ENCODE results near the gene ITGB1BP1. TPM values are rescaled to one million over a fixed set of nuclear protein-coding genes. Genes with fewer than 3 reads are reported as not detected.
A peak's percentile ranks its signal among the peaks of the same experiment; 100 is the strongest.
"Not testable (repeated sequence)": the region's sequence is repeated elsewhere in the genome, so short reads cannot be mapped to it uniquely, and the experiment has no call there.

ITGB1BP1 gene
- total and polyA plus RNA-seq, 2 donors: 42.0 to 80.2 TPM

- no peak for DNase-seq (ENCODE audit: extremely low spot score)
- no peak overlapping the region for H3K4me3 ChIP-seq (ENCODE audit: low read depth, low read length)
- no peaks in the 10 kb centered on the region for H3K36me3 ChIP-seq (ENCODE audit: insufficient read depth)
- WGBS: 93% methylated on average over 12 of the region's 12 CpGs
- H3K27ac ChIP-seq (ENCODE audit: low read depth): peak overlapping the region; percentile 44
- no peaks in the 10 kb centered on the region for H3K4me1 ChIP-seq (ENCODE audit: insufficient read depth)
Measured at GRCh38 chr2:9401059-9401547, 22.2 kb downstream of the ITGB1BP1 start.

- DNase-seq (ENCODE audit: extremely low spot score): no peak
- H3K27ac ChIP-seq (ENCODE audit: low read depth): peak overlapping the region; percentile 80
Measured at GRCh38 chr2:9400268-9401058, 22.9 kb downstream of the ITGB1BP1 start.

GRCh38 chr2:9398881-9399780, 24.2 kb downstream of the ITGB1BP1 start:
- H3K36me3 ChIP-seq (ENCODE audit: insufficient read depth): no peaks in the 10 kb centered on the region
- 72% methylated on average over 20 of the region's 20 CpGs for WGBS
- no peaks in the 10 kb centered on the region for H3K4me1 ChIP-seq (ENCODE audit: insufficient read depth)
- peak; percentile 31 for DNase-seq (ENCODE audit: extremely low spot score)
- H3K4me3 ChIP-seq (ENCODE audit: low read depth, low read length): no peak overlapping the region
- peak overlapping the region; percentile 13 for H3K27ac ChIP-seq (ENCODE audit: low read depth)

More at GRCh38 chr2:9400268-9401058, 22.9 kb downstream of the ITGB1BP1 start:
- H3K36me3 ChIP-seq (ENCODE audit: insufficient read depth): no peaks in the 10 kb centered on the region
- H3K4me3 ChIP-seq (ENCODE audit: low read depth, low read length): no peak overlapping the region
- H3K4me1 ChIP-seq (ENCODE audit: insufficient read depth): no peaks in the 10 kb centered on the region
- 84% methylated on average over 12 of the region's 12 CpGs for WGBS

GRCh38 chr2:9398251-9398650, 25.1 kb downstream of the ITGB1BP1 start:
- not testable (repeated sequence) for H3K36me3 ChIP-seq (ENCODE audit: insufficient read depth); H3K4me1 ChIP-seq (ENCODE audit: insufficient read depth); DNase-seq (ENCODE audit: extremely low spot score); H3K4me3 ChIP-seq (ENCODE audit: low read depth, low read length)
- 96% methylated on average over 11 of the region's 11 CpGs for WGBS
- peak overlapping the region; percentile 5 for H3K27ac ChIP-seq (ENCODE audit: low read depth)

- 93% methylated on average over 14 of the region's 14 CpGs for WGBS
- no peak overlapping the region for H3K4me3 ChIP-seq (ENCODE audit: low read depth, low read length)
- no peak for DNase-seq (ENCODE audit: extremely low spot score)
- H3K36me3 ChIP-seq (ENCODE audit: insufficient read depth): no peaks in the 10 kb centered on the region
- no peak overlapping the region for H3K27ac ChIP-seq (ENCODE audit: low read depth)
- H3K4me1 ChIP-seq (ENCODE audit: insufficient read depth): no peaks in the 10 kb centered on the region
Measured at GRCh38 chr2:9397201-9397600, 26.1 kb downstream of the ITGB1BP1 start.

GRCh38 chr2:9394816-9395215, 28.5 kb downstream of the ITGB1BP1 start:
- H3K36me3 ChIP-seq (ENCODE audit: insufficient read depth): no peaks in the 10 kb centered on the region
- no peaks in the 10 kb centered on the region for H3K4me1 ChIP-seq (ENCODE audit: insufficient read depth)
- H3K27ac ChIP-seq (ENCODE audit: low read depth): no peak overlapping the region
- H3K4me3 ChIP-seq (ENCODE audit: low read depth, low read length): no peak overlapping the region
- 92% methylated on average over 15 of the region's 15 CpGs for WGBS
- no peak for DNase-seq (ENCODE audit: extremely low spot score)

GRCh38 chr2:9392898-9393765, 30.2 kb downstream of the ITGB1BP1 start:
- peaks cover 2% of the 10 kb centered on the region for H3K36me3 ChIP-seq (ENCODE audit: insufficient read depth)
- DNase-seq (ENCODE audit: extremely low spot score): no peak
- H3K27ac ChIP-seq (ENCODE audit: low read depth): no peak overlapping the region
- H3K4me1 ChIP-seq (ENCODE audit: insufficient read depth): no peaks in the 10 kb centered on the region
- 63% methylated on average over 28 of the region's 28 CpGs for WGBS
- H3K4me3 ChIP-seq (ENCODE audit: low read depth, low read length): no peak overlapping the region

- Histone ChIP-seq H3K36me3 (ENCODE audit: insufficient read depth) (peaks cover 2% of the 10 kb centered on the region), H3K4me1 (ENCODE audit: insufficient read depth) (no peaks in the 10 kb centered on the region), H3K27ac (ENCODE audit: low read depth) (no peak overlapping the region), H3K4me3 (ENCODE audit: low read depth, low read length) (no peak overlapping the region)
- WGBS: 89% methylated on average over 13 of the region's 13 CpGs
- no peak for DNase-seq (ENCODE audit: extremely low spot score)
Measured at GRCh38 chr2:9391961-9392720, 31.2 kb downstream of the ITGB1BP1 start.

- DNase-seq (ENCODE audit: extremely low spot score): no peak
- no peaks in the 10 kb centered on the region for H3K4me1 ChIP-seq (ENCODE audit: insufficient read depth)
- H3K27ac ChIP-seq (ENCODE audit: low read depth): no peak overlapping the region
- H3K36me3 ChIP-seq (ENCODE audit: insufficient read depth): peaks cover 2% of the 10 kb centered on the region
- H3K4me3 ChIP-seq (ENCODE audit: low read depth, low read length): no peak overlapping the region
- WGBS: 95% methylated on average over 19 of the region's 19 CpGs
Measured at GRCh38 chr2:9390991-9391390, 32.3 kb downstream of the ITGB1BP1 start.

GRCh38 chr2:9390151-9390850, 33.0 kb downstream of the ITGB1BP1 start:
- Histone ChIP-seq H3K4me3 (ENCODE audit: low read depth, low read length) (no peak overlapping the region), H3K4me1 (ENCODE audit: insufficient read depth) (no peaks in the 10 kb centered on the region), H3K36me3 (ENCODE audit: insufficient read depth) (peaks cover 2% of the 10 kb centered on the region), H3K27ac (ENCODE audit: low read depth) (no peak overlapping the region)
- 88% methylated on average over 7 of the region's 7 CpGs for WGBS
- DNase-seq (ENCODE audit: extremely low spot score): no peak

GRCh38 chr2:9388950-9389911, 34.1 kb downstream of the ITGB1BP1 start:
- WGBS: 91% methylated on average over 28 of the region's 28 CpGs
- peaks cover 2% of the 10 kb centered on the region for H3K36me3 ChIP-seq (ENCODE audit: insufficient read depth)
- no peak overlapping the region for H3K27ac ChIP-seq (ENCODE audit: low read depth)
- no peak for DNase-seq (ENCODE audit: extremely low spot score)
- H3K4me1 ChIP-seq (ENCODE audit: insufficient read depth): no peaks in the 10 kb centered on the region
- no peak overlapping the region for H3K4me3 ChIP-seq (ENCODE audit: low read depth, low read length)
